Fibroblast of skin of left biceps (primary cell): ENCODE results near the gene UBR7.

Experiments used
- DNase-seq, 2 experiments: peaks; one replicate each; pipeline ENCODE4 v3.0.0-alpha.2; 2013; ENCODE audit warnings: low read depth in 2 of 2

Gene UBR7

DNA sequence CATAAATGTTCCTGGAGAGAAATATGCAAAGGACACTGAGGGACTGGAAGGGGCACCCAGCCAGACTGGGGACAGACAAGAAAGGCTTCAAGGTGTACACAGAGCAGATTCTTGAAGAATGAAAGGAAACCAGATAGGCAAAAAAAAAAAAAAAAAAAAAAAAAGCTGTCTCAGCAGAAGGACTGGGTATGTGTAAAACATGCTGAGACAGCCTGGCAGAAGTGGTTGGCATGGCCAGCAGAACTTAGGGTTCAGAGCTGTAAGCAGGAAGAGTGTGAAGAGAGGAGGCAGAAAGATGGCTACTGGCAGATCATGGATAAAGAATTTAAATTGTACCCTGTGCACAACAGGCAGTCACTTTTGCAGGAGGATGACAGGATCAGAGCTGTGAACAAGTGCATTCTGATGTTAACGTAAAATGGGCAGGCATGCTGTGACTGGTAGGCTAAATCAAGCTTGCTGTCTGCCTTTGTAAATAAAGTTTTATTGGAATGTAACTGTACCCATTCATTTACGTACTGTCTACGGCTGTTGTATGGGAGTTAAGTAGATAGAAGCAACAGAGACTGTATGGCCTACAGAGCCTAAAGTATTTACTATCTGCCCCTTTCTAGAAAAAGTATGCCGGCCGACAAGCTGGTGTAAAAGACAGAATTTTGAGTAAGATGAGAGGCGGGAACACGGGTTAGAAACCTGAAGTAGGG is 42.2 kb downstream of the UBR7 start:
- DNase-seq, result no peak

DNA sequence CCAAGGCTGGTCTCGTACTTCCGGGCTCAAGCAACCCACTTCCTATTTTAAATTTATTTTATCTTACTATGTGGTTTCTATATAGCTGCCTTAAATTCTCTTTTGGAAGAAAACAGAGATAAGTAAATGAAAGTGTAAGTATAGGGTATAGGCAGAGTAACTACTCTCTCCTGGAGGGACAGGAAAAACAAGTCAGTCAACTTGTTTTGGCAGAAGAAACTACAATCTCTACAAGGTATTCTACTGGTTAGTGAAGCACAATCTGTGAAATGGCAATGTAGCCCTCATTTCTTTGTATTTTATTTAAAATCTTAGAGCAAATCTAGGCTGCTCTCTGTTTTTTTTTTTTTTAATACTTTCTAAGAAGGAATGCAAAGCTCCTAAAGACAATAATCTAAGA is 55.4 kb downstream of the UBR7 start:
- DNase-seq, result no peak

GRCh38 chr14:93263416-93263815 is 56.4 kb downstream of the UBR7 start:
- no peak for DNase-seq

DNA sequence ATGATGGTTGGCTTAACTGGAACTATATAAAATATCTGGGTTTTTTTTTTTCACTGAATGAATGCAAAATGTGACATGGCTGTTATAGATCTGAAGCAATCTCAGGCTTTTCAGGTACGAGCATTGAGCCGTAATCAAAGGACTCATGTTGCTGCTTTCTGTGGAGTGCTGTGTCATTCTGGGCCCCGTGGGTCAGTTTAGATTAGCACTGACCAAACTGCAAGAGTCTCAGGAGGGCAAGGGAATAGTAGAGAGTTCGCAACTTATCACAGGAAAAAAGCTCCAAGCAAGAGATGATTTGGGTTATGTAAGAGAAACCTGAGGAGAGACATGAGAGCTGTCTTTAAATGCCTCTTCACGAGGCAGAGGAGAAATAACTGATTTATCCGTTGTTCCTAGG is 59.1 kb downstream of the UBR7 start:
- DNase-seq, result no peak

- no peak for DNase-seq
These were observed 60.2 kb downstream of the UBR7 start for GRCh38 chr14:93267149-93267711.

DNA sequence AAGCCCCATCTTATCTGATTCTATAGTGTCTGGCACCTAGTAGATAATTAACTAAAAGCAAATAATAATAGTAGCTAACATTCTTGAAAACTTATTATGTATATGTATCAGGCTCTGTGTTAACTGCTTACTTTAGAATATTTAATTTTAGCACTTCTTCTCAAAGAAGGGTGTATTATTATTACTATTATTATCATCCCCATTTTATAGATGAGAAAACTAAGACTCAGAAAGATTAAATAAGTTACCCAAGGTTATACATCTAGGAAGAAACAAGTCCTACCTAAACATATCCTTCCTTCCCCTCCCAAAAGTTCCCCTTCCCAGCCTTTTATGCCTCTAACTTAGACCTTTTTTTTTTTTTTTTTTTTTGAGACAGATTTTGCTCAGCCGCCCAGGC is 61.4 kb downstream of the UBR7 start:
- no peak for DNase-seq

DNA sequence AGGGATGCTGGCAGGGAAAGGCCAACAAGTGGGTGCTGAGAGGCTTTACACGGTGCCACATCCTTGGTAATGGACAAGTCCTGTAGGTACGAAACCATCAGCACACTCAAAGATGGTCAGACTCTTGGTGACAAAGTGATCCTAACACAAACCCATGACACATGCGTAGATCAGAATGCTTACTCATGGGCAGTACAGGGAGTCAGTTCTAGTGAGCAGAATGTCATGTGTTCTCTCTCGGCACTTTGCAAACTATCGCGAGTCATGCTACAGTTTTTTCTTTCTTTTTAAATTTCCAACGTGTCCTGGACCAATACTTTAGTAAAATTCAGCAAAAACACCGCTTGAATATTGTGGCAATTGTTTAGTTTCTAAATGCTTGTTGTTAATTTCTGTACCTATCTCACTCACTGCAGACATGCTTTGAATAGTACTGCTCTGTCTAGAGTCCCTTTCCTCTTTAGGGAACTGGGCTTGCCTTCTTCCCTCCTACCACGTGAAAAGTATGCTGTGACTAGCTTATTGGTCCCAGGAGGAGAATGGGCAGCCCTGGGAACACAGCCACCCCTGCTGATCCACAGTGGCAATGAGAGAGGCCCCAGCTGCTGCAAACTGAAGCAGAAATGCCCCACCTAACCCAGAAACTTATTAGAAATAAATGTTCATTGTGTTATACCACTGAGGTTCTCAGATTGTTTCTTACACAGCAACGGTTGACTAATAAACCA is 62.4 kb downstream of the UBR7 start:
- no peak for DNase-seq

- no peak for DNase-seq
These were observed 64.1 kb downstream of the UBR7 start for GRCh38 chr14:93271111-93271510.

DNA sequence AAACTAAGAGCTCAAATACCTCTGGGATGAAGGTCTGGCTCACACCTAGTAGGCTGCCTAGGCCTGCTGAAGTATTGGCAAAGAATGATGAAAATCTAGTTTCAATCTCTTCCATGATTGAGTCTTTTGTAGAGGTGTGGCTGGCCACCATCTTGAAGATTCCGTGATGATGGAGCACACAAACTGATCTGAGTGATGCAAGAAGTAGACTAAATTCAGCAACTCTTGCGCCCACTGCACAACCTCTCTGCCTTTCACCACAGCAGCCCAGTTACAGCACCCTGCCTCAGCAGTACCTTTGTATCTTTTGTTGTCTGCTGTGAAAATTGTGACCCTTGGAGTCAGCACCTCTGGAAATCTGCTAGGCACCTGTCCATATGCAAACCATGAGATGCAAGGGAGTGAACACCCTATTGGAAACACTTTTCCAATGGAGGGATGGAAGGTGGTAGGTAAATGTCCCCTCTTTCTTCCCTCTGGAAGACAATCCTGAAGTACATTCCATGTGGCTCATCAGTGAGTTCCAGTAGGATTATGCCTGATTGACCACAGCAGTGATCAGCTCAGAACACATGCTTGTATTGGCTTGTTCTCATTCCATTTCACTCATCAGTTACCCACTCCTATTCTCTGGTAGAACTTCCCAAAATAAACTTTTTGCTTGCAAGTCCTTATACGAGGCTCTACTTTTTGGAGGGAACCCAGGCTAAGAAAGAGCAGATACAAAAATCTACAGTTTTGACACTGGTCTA is 67.2 kb downstream of the UBR7 start:
- no peak for DNase-seq

GRCh38 chr14:93276031-93276716 is 69.1 kb downstream of the UBR7 start:
- DNase-seq, result no peak
